ENCODE measurements around the gene NPPB. TPM values are rescaled to one million over a fixed set of nuclear protein-coding genes. Genes with fewer than 3 reads are reported as not detected.

The NPPB gene
- polyA plus RNA-seq, 1 donor (not counting 4 experiments of a cell fraction or from before 2014, with no cell fraction given): not detected

DNA sequence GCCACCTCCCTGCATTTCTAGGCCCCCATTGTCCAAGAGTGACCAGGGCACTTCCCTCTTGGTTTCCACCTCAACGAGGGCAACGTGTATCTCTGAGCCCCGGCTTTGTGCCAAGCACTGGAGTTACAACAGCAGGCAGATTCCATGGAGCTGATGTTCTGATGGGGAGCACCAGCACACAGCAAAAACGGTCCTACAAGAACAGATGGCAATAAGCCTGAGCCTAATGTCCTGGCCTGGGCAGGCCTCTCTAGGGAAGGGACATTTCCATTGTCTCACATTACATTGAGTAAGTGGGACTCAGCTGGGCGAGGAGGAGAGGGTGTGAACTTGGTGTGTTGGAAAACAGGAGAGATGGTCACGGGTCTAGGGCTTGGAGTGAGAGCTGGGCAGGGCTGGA lies 27.2 kb upstream of the NPPB start:
- TF ChIP-seq, protein P1, sequence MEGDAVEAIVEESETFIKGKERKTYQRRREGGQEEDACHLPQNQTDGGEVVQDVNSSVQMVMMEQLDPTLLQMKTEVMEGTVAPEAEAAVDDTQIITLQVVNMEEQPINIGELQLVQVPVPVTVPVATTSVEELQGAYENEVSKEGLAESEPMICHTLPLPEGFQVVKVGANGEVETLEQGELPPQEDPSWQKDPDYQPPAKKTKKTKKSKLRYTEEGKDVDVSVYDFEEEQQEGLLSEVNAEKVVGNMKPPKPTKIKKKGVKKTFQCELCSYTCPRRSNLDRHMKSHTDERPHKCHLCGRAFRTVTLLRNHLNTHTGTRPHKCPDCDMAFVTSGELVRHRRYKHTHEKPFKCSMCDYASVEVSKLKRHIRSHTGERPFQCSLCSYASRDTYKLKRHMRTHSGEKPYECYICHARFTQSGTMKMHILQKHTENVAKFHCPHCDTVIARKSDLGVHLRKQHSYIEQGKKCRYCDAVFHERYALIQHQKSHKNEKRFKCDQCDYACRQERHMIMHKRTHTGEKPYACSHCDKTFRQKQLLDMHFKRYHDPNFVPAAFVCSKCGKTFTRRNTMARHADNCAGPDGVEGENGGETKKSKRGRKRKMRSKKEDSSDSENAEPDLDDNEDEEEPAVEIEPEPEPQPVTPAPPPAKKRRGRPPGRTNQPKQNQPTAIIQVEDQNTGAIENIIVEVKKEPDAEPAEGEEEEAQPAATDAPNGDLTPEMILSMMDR (optimal IDR thresholded peaks at IDR 0.05 in 1 of 3, IDR thresholded peaks at IDR 0.05 in 1 of 3, conservative IDR thresholded peaks at IDR 0.05 in 1 of 3; ENCODE audit: extremely low read depth in 1 of 3, insufficient read depth in 2 of 3, low read length in 3 of 3): no peak
- no peak for TF ChIP-seq EZH2 (IDR thresholded peaks at IDR 0.05; ENCODE audit: low read length)
- no peaks in the 10 kb centered on the region for H3K9me3 ChIP-seq (ENCODE audit: control insufficient read depth, low read depth, low read length)
- no peak overlapping the region for H3K4me3 ChIP-seq (ENCODE audit: control insufficient read depth in 2 of 3, extremely low read depth in 1 of 3, insufficient read depth in 2 of 3, low read depth in 1 of 3, low read length in 3 of 3)
- no peak overlapping the region for H2AFZ ChIP-seq (ENCODE audit: control insufficient read depth, low read length)
- dilution Hi-C loops (cut with MboI; ENCODE audit: extremely low pct_ligation_motif_present, low sequenced_read_pairs): no loop called here
- H3K4me2 ChIP-seq (ENCODE audit: control insufficient read depth, extremely low read depth, insufficient read depth, low read depth, low read length): no peak overlapping the region
- H3K9ac ChIP-seq (ENCODE audit: control insufficient read depth, extremely low read depth, insufficient read depth, low read length): no peak overlapping the region
- no peaks in the 10 kb centered on the region for H3K27me3 ChIP-seq (ENCODE audit: control insufficient read depth, extremely low read depth, insufficient read depth, low read length)
- H3K4me1 ChIP-seq (ENCODE audit: control insufficient read depth, extremely low read depth, insufficient read depth, low read length): no peaks in the 10 kb centered on the region
- H3K36me3 ChIP-seq (ENCODE audit: control insufficient read depth in 2 of 2, extremely low read depth in 1 of 2, insufficient read depth in 2 of 2, low read length in 2 of 2): no peaks in the 10 kb centered on the region
- FAIRE-seq (no peak), DNase-seq (ENCODE audit: low read depth, low spot score) (no peak)
- H3K9me1 ChIP-seq (ENCODE audit: control insufficient read depth, extremely low read depth, insufficient read depth, low read length): no peaks in the 10 kb centered on the region
- H3K27ac ChIP-seq (ENCODE audit: control insufficient read depth, insufficient read depth, low read length): no peak overlapping the region
- no peaks in the 10 kb centered on the region for H3K79me2 ChIP-seq (ENCODE audit: control insufficient read depth, insufficient read depth, low read length)
- peaks cover 3% of the 10 kb centered on the region for H4K20me1 ChIP-seq (ENCODE audit: control insufficient read depth, extremely low read depth, insufficient read depth, low read length)

DNA sequence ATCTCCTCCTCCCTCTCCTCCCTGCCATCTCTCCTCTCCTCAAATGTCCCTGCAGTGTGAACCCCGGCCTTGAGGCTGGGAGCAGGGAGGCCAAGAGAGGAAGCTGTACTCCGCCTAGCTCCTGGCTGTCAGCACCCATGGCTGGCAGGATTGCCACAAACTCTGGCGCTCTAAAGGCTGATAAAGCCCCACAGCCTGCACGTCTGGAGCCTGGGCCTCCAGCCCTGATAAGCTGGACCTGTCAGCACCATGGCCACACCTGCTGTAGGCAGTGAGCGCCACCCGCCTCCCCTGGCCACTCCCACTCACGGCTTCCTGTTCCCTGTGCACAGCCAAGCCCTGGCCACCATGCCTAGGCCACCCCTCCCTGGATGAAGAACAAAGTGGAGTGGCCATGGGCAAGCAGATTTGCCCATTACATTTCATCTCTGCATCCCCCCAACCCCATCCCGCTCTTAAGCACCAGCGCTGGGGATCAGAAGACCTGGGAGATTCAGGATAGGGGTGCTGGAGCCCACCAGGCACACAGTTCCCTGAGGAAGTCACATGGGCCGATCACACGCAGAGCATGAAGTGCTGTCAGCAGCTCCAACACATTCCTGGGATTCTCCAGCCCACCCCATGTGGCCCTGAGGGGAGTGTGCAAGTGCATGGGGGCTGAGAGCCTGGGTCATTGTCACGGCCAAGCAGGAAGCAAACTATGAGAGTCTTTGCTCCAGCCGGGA lies 24.2 kb upstream of the NPPB start:
- no peaks in the 10 kb centered on the region for H3K27me3 ChIP-seq (ENCODE audit: control insufficient read depth, extremely low read depth, insufficient read depth, low read length)
- H2AFZ ChIP-seq (ENCODE audit: control insufficient read depth, low read length): no peak overlapping the region
- FAIRE-seq: no peak
- H3K9ac ChIP-seq (ENCODE audit: control insufficient read depth, extremely low read depth, insufficient read depth, low read length): no peak overlapping the region
- no peak overlapping the region for H3K4me3 ChIP-seq (ENCODE audit: control insufficient read depth in 2 of 3, extremely low read depth in 1 of 3, insufficient read depth in 2 of 3, low read depth in 1 of 3, low read length in 3 of 3)
- no peaks in the 10 kb centered on the region for H4K20me1 ChIP-seq (ENCODE audit: control insufficient read depth, extremely low read depth, insufficient read depth, low read length)
- no peaks in the 10 kb centered on the region for H3K36me3 ChIP-seq (ENCODE audit: control insufficient read depth in 2 of 2, extremely low read depth in 1 of 2, insufficient read depth in 2 of 2, low read length in 2 of 2)
- H3K4me2 ChIP-seq (ENCODE audit: control insufficient read depth, extremely low read depth, insufficient read depth, low read depth, low read length): no peak overlapping the region
- H3K4me1 ChIP-seq (ENCODE audit: control insufficient read depth, extremely low read depth, insufficient read depth, low read length): no peaks in the 10 kb centered on the region
- no peak overlapping the region for H3K27ac ChIP-seq (ENCODE audit: control insufficient read depth, insufficient read depth, low read length)
- H3K9me3 ChIP-seq (ENCODE audit: control insufficient read depth, low read depth, low read length): no peaks in the 10 kb centered on the region
- no peak for DNase-seq (ENCODE audit: low read depth, low spot score)
- no peaks in the 10 kb centered on the region for H3K79me2 ChIP-seq (ENCODE audit: control insufficient read depth, insufficient read depth, low read length)
- H3K9me1 ChIP-seq (ENCODE audit: control insufficient read depth, extremely low read depth, insufficient read depth, low read length): no peaks in the 10 kb centered on the region
- TF ChIP-seq EZH2 (IDR thresholded peaks at IDR 0.05; ENCODE audit: low read length): no peak
- TF ChIP-seq, protein P1 (optimal IDR thresholded peaks at IDR 0.05 in 1 of 3, IDR thresholded peaks at IDR 0.05 in 1 of 3, conservative IDR thresholded peaks at IDR 0.05 in 1 of 3; ENCODE audit: extremely low read depth in 1 of 3, insufficient read depth in 2 of 3, low read length in 3 of 3): no peak
- dilution Hi-C loops (cut with MboI; ENCODE audit: extremely low pct_ligation_motif_present, low sequenced_read_pairs): no loop called here

All from keratinocyte (primary cell).